ENCODE data around the gene CLDN11.

The CLDN11 gene

GRCh38 chr3:170418422-170419398, at the start of gene CLDN11:
CLDN11 (plus strand) TSS chr3:170418868; CDS start chr3:170419067, 199 bp downstream.
- CTCF ChIA-PET: no interaction called here
- POLR2A ChIA-PET: no interaction called here
- no peak for DNase-seq (ENCODE audit: extremely low spot score)
- TF ChIP-seq CTBP1 (IDR thresholded peaks at IDR 0.05; ENCODE audit: borderline replicate concordance) (no peak), NFRKB (IDR thresholded peaks at IDR 0.05) (no peak), FOXK2 (IDR thresholded peaks at IDR 0.05) (no peak), HDGF (IDR thresholded peaks at IDR 0.05; ENCODE audit: borderline replicate concordance) (no peak), SUZ12 (IDR thresholded peaks at IDR 0.05) (no peak), ARNT (IDR thresholded peaks at IDR 0.05) (no peak), FOXA1 (IDR thresholded peaks at IDR 0.05) (no peak), FOXM1 (IDR thresholded peaks at IDR 0.05; ENCODE audit: borderline replicate concordance) (no peak), SP1 (IDR thresholded peaks at IDR 0.05) (no peak)

- TF ChIP-seq ZNF384 (IDR thresholded peaks at IDR 0.05) (peak; percentile 75), NFRKB (IDR thresholded peaks at IDR 0.05) (no peak)
- ChIA-PET POLR2A (no interaction called here), CTCF (interaction anchor here (1.0 kb wide), 1 partner anchor 45 kb away, joined by 4 read pairs; no protein-coding TSS in a partner anchor)
- no peak for DNase-seq (ENCODE audit: extremely low spot score)
These were observed 49.7 kb upstream of the CLDN11 start for GRCh38 chr3:170368921-170369320.

- ChIA-PET CTCF (no interaction called here), POLR2A (no interaction called here)
- no peak for DNase-seq (ENCODE audit: extremely low spot score)
- TF ChIP-seq CTBP1 (IDR thresholded peaks at IDR 0.05; ENCODE audit: borderline replicate concordance): no peak
- no peak for TF ChIP-seq NFRKB (IDR thresholded peaks at IDR 0.05)
- TF ChIP-seq FOXK2 (IDR thresholded peaks at IDR 0.05): no peak
These were observed 46.3 kb upstream of the CLDN11 start for GRCh38 chr3:170372190-170372879.

GRCh38 chr3:170383567-170383966, 35.1 kb upstream of the CLDN11 start:
- DNase-seq (ENCODE audit: extremely low spot score): no peak
- POLR2A ChIA-PET: no interaction called here
- CTCF ChIA-PET: no interaction called here
- no peak for TF ChIP-seq SP1 (IDR thresholded peaks at IDR 0.05)
- TF ChIP-seq ELF4 (IDR thresholded peaks at IDR 0.05): no peak
- TF ChIP-seq TARDBP (IDR thresholded peaks at IDR 0.05): no peak
- no peak for TF ChIP-seq ARNT (IDR thresholded peaks at IDR 0.05)
- no peak for TF ChIP-seq ZNF384 (IDR thresholded peaks at IDR 0.05)
- TF ChIP-seq FOXM1 (IDR thresholded peaks at IDR 0.05; ENCODE audit: borderline replicate concordance): no peak

GRCh38 chr3:170386468-170386867, 32.2 kb upstream of the CLDN11 start:
- POLR2A ChIA-PET: no interaction called here
- DNase-seq (ENCODE audit: extremely low spot score): no peak
- CTCF ChIA-PET: no interaction called here
- TF ChIP-seq L3MBTL2 (conservative IDR thresholded peaks at IDR 0.05) (no peak), FOXK2 (IDR thresholded peaks at IDR 0.05) (no peak), ELF4 (IDR thresholded peaks at IDR 0.05) (no peak)

GRCh38 chr3:170387950-170388349, 30.7 kb upstream of the CLDN11 start:
- POLR2A ChIA-PET: no interaction called here
- DNase-seq (ENCODE audit: extremely low spot score): no peak
- TF ChIP-seq CTBP1 (IDR thresholded peaks at IDR 0.05; ENCODE audit: borderline replicate concordance): no peak
- no peak for TF ChIP-seq ZNF384 (IDR thresholded peaks at IDR 0.05)
- TF ChIP-seq ELF4 (IDR thresholded peaks at IDR 0.05): no peak
- no peak for TF ChIP-seq ARNT (IDR thresholded peaks at IDR 0.05)
- TF ChIP-seq FOXA1 (IDR thresholded peaks at IDR 0.05): no peak
- no peak for TF ChIP-seq PKNOX1 (IDR thresholded peaks at IDR 0.05)
- no peak for TF ChIP-seq TARDBP (IDR thresholded peaks at IDR 0.05)
- TF ChIP-seq SUZ12 (IDR thresholded peaks at IDR 0.05): no peak
- TF ChIP-seq SP1 (IDR thresholded peaks at IDR 0.05): no peak
- TF ChIP-seq NFRKB (IDR thresholded peaks at IDR 0.05): no peak
- TF ChIP-seq BHLHE40 (IDR thresholded peaks at IDR 0.05; ENCODE audit: borderline replicate concordance): no peak
- no peak for TF ChIP-seq FOXK2 (IDR thresholded peaks at IDR 0.05)
- no peak for TF ChIP-seq FOXM1 (IDR thresholded peaks at IDR 0.05; ENCODE audit: borderline replicate concordance)
- no peak for TF ChIP-seq LEF1 (IDR thresholded peaks at IDR 0.05; ENCODE audit: borderline replicate concordance)
- no peak for TF ChIP-seq HDGF (IDR thresholded peaks at IDR 0.05; ENCODE audit: borderline replicate concordance)
- TF ChIP-seq L3MBTL2 (conservative IDR thresholded peaks at IDR 0.05): no peak
- CTCF ChIA-PET: no interaction called here

GRCh38 chr3:170391108-170391507, 27.6 kb upstream of the CLDN11 start:
- TF ChIP-seq ELF4 (IDR thresholded peaks at IDR 0.05): no peak
- no peak for TF ChIP-seq BHLHE40 (IDR thresholded peaks at IDR 0.05; ENCODE audit: borderline replicate concordance)
- TF ChIP-seq PKNOX1 (IDR thresholded peaks at IDR 0.05): no peak
- no peak for TF ChIP-seq ARNT (IDR thresholded peaks at IDR 0.05)
- no peak for TF ChIP-seq FOXK2 (IDR thresholded peaks at IDR 0.05)
- TF ChIP-seq LEF1 (IDR thresholded peaks at IDR 0.05; ENCODE audit: borderline replicate concordance): no peak
- no peak for TF ChIP-seq NFRKB (IDR thresholded peaks at IDR 0.05)
- TF ChIP-seq HDGF (IDR thresholded peaks at IDR 0.05; ENCODE audit: borderline replicate concordance): no peak
- POLR2A ChIA-PET: no interaction called here
- DNase-seq (ENCODE audit: extremely low spot score): no peak
- CTCF ChIA-PET: no interaction called here
